Naive B cell (primary cell): ENCODE measurements around the gene TSEN54. TPM values are rescaled to one million over a fixed set of nuclear protein-coding genes. Genes with fewer than 3 reads are reported as not detected.
A peak's percentile ranks its signal among the peaks of the same experiment; 100 is the strongest.

Source experiments
- ATAC-seq, 2 donors: fragments of 150-1000 bp; cut with Tn5 transposase; 2 replicates each; pipeline ENCODE4 v1.10.0; 2021; ENCODE audit warnings: low read depth in 2 of 2, mild to moderate bottlenecking in 2 of 2, moderate library complexity in 2 of 2
- DNase-seq: peaks from one replicate; pipeline ENCODE4 v3.0.0; 2022
- H3K27ac Mint-ChIP-seq, 6 donors: one replicate each; pipeline ENCODE4 v1.8.0; 2020 to 2022; ENCODE audit warnings: mild to moderate bottlenecking in 6 of 6, mixed read lengths in 6 of 6, moderate library complexity in 5 of 6, inconsistent platforms in 2 of 6
- H3K27me3 Mint-ChIP-seq, 3 donors: one replicate each; pipeline ENCODE4 v1.8.0; 2021 to 2022; ENCODE audit warnings: mixed read lengths in 3 of 3, mild to moderate bottlenecking in 1 of 3
- H3K36me3 Mint-ChIP-seq, 2 donors: one replicate each; pipeline ENCODE4 v1.8.0; 2020 to 2022; ENCODE audit warnings: mixed read lengths in 2 of 2, inconsistent platforms in 1 of 2, mild to moderate bottlenecking in 1 of 2
- H3K4me1 Mint-ChIP-seq, 3 donors: one replicate each; pipeline ENCODE4 v1.8.0; 2020 to 2022; ENCODE audit warnings: mixed read lengths in 3 of 3, inconsistent platforms in 1 of 3, mild to moderate bottlenecking in 1 of 3, moderate library complexity in 1 of 3
- H3K4me3 Mint-ChIP-seq, 8 donors: one replicate each; pipeline ENCODE4 v1.8.0; 2020 to 2022; ENCODE audit warnings: mild to moderate bottlenecking in 8 of 8, mixed read lengths in 8 of 8, moderate library complexity in 8 of 8, inconsistent platforms in 2 of 8
- H3K9me3 Mint-ChIP-seq, 7 donors: one replicate each; pipeline ENCODE4 v1.8.0; 2020 to 2022; ENCODE audit warnings: mixed read lengths in 7 of 7, mild to moderate bottlenecking in 5 of 7, inconsistent platforms in 2 of 7, moderate library complexity in 1 of 7
- polyA plus RNA-seq, 6 donors: library from polyadenylated mRNA; unstranded; fragments of 300-500 nt; fragmentation: Illumina TruSeq; gene quantifications; one replicate each; pipeline ENCODE4 v1.2.3, GENCODE V29; 2021; ENCODE audit warnings: low read depth in 6 of 6

TSEN54 gene
- polyA plus RNA-seq, 6 donors from 2014 or later: 18.3 to 42.3 (median 23.7) TPM

- Mint-ChIP-seq H3K9me3 (no peaks in the 10 kb centered on the region), H3K27ac (no peak overlapping the region), H3K27me3 (no peaks in the 10 kb centered on the region), H3K36me3 (peaks cover 0 to 8% of the 10 kb centered on the region in 2 donors), H3K4me1 (peaks cover 13 to 20% (median 15%) of the 10 kb centered on the region in 3 donors), H3K4me3 (no peak overlapping the region)
- DNase-seq (no peak), ATAC-seq (no peak)
These were observed 24.6 kb upstream of the TSEN54 start for GRCh38 chr17:75491680-75492079.

- no peak for ATAC-seq
- Mint-ChIP-seq H3K4me3 (no peak overlapping the region), H3K27ac (no peak overlapping the region), H3K27me3 (no peaks in the 10 kb centered on the region), H3K9me3 (no peaks in the 10 kb centered on the region), H3K4me1 (peaks cover 3 to 10% (median 6%) of the 10 kb centered on the region in 3 donors), H3K36me3 (peaks cover 0 to 16% of the 10 kb centered on the region in 2 donors)
- no peak for DNase-seq
These were observed 23.7 kb upstream of the TSEN54 start for GRCh38 chr17:75492555-75493168.

DNA sequence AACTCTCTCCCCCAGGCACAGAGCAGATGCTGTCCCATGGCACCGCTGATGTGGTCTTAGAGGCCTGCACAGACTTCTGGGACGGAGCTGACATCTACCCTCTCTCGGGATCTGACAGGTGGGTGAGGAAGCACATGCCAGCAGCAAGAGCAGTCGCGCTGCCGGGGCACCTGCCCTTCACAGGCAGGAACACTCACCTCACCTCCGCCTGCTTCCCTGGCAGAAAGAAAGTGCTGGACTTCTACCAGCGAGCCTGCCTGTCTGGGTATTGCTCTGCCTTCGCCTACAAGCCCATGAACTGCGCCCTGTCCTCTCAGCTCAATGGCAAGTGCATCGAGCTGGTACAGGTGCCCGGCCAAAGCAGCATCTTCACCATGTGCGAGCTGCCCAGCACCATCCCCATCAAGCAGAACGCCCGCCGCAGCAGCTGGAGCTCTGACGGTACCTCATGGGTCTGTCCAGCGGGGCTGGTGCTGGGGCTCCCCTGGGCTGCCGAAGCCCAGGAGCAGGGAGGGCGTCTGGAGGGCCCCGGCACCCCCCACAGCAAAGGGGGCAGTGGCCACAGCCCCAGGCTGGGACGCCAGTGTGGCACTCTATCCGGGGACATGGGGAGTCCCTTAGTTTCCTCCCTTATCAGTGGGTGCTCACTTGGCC is 22.7 kb upstream of the TSEN54 start:
- Mint-ChIP-seq H3K4me3 (no peak overlapping the region), H3K9me3 (no peaks in the 10 kb centered on the region), H3K36me3 (peaks cover 0 to 19% of the 10 kb centered on the region in 2 donors), H3K27me3 (no peaks in the 10 kb centered on the region), H3K4me1 (peaks cover 0 to 3% (median under 1%) of the 10 kb centered on the region in 3 donors), H3K27ac (peak overlapping the region in 1 of 6 donors; percentile 9)
- ATAC-seq: no peak
- DNase-seq: no peak

- Mint-ChIP-seq H3K36me3 (peaks cover 0 to 19% of the 10 kb centered on the region in 2 donors), H3K27ac (peak overlapping the region in 2 of 6 donors; percentile 53 to 78)
These were observed 21.9 kb upstream of the TSEN54 start for GRCh38 chr17:75494326-75494877.

DNA sequence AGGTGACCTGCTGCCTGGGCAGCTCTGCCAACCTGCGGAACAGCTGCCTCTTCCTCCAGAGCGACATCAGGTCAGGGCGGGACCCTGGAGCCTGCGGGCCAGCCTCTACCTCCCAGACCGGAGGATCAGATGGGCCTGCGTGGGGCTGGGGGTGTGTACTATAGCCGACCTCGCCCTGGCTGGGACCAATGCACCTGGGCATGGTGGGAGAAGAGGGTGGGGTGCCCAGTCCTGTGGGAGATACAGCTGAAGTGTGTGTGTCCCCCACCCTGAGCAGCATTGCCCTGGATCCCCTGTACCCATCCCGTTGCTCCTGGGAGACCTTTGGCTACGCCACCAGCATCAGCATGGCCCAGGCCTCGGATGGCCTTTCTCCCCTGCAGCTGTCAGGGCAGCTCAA is 20.3 kb upstream of the TSEN54 start:
- Mint-ChIP-seq H3K4me3 (no peak overlapping the region), H3K4me1 (no peaks in the 10 kb centered on the region), H3K36me3 (peaks cover 0 to 19% of the 10 kb centered on the region in 2 donors), H3K27ac (no peak overlapping the region), H3K9me3 (no peaks in the 10 kb centered on the region), H3K27me3 (no peaks in the 10 kb centered on the region)
- ATAC-seq (no peak), DNase-seq (no peak)

More at GRCh38 chr17:75494326-75494877, 21.9 kb upstream of the TSEN54 start:
- DNase-seq (no peak), ATAC-seq (no peak)
- Mint-ChIP-seq H3K9me3 (no peaks in the 10 kb centered on the region), H3K4me3 (no peak overlapping the region), H3K4me1 (peaks cover 0 to 2% (median 0%) of the 10 kb centered on the region in 3 donors), H3K27me3 (no peaks in the 10 kb centered on the region)

GRCh38 chr17:75498039-75498725 is 18.1 kb upstream of the TSEN54 start:
- DNase-seq: no peak
- Mint-ChIP-seq H3K27ac (no peak overlapping the region), H3K4me3 (no peak overlapping the region), H3K4me1 (no peaks in the 10 kb centered on the region), H3K9me3 (no peaks in the 10 kb centered on the region), H3K27me3 (no peaks in the 10 kb centered on the region), H3K36me3 (peaks cover 0 to 19% of the 10 kb centered on the region in 2 donors)
- ATAC-seq: no peak

GRCh38 chr17:75498726-75499213 is 17.6 kb upstream of the TSEN54 start:
- no peak for ATAC-seq
- Mint-ChIP-seq H3K9me3 (no peaks in the 10 kb centered on the region), H3K27me3 (no peaks in the 10 kb centered on the region), H3K27ac (no peak overlapping the region), H3K4me3 (peak overlapping the region in 1 of 8 donors; percentile 32), H3K4me1 (no peaks in the 10 kb centered on the region), H3K36me3 (peaks cover 0 to 19% of the 10 kb centered on the region in 2 donors)
- DNase-seq: no peak

- H3K9me3 Mint-ChIP-seq: no peaks in the 10 kb centered on the region
- H3K27ac Mint-ChIP-seq: no peak overlapping the region
- no peak for ATAC-seq
These were observed 16.9 kb upstream of the TSEN54 start for GRCh38 chr17:75499313-75500022.

DNA sequence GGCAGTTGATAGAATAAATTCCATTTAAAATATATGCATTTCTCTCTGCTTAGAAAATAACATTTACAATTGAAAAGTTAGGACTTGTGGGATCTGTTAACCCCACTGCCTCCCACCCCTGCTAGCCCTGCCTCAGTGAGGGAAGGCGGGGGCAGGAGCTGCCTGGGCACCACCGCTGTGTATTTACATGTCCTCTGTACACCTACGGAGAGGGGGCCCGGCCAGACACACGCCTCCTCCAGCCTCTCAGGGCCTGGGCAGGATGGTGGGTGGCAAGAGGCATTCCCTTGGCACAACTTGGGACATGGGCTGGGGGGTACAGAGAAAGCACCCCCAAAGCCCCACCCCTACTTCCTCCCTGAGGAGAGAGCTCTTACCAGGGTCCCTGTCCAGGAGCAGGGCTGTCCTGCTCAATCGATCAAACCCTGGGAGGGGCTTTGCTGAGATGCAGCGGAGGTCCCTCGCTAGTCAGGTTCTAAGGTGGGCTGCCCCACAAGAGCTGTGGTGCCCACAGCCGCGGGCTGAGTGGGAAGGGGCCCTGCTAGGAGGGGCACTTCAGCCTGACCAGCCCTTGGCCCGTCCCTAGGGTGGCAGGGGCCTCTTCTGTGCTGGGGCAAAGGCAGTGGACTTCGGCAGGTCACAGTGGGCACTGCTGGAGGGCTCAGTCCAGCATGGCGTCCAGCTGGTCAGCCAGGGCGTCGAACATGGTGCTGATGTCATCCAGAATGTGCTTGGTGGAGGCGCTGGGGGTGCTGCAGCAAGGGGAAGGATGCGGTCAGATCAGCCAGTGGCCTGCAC is 15.7 kb upstream of the TSEN54 start:
- DNase-seq (no peak), ATAC-seq (no peak)
- Mint-ChIP-seq H3K9me3 (no peaks in the 10 kb centered on the region), H3K27ac (peak overlapping the region in 1 of 6 donors; percentile 15), H3K4me1 (no peaks in the 10 kb centered on the region), H3K4me3 (no peak overlapping the region), H3K36me3 (peaks cover 0 to 19% of the 10 kb centered on the region in 2 donors), H3K27me3 (no peaks in the 10 kb centered on the region)

More at GRCh38 chr17:75499313-75500022, 16.9 kb upstream of the TSEN54 start:
- H3K4me1 Mint-ChIP-seq: no peaks in the 10 kb centered on the region
- peaks cover 0 to 19% of the 10 kb centered on the region in 2 donors for H3K36me3 Mint-ChIP-seq
- no peaks in the 10 kb centered on the region for H3K27me3 Mint-ChIP-seq
- peak overlapping the region in 1 of 8 donors; percentile 32 for H3K4me3 Mint-ChIP-seq
- no peak for DNase-seq

DNA sequence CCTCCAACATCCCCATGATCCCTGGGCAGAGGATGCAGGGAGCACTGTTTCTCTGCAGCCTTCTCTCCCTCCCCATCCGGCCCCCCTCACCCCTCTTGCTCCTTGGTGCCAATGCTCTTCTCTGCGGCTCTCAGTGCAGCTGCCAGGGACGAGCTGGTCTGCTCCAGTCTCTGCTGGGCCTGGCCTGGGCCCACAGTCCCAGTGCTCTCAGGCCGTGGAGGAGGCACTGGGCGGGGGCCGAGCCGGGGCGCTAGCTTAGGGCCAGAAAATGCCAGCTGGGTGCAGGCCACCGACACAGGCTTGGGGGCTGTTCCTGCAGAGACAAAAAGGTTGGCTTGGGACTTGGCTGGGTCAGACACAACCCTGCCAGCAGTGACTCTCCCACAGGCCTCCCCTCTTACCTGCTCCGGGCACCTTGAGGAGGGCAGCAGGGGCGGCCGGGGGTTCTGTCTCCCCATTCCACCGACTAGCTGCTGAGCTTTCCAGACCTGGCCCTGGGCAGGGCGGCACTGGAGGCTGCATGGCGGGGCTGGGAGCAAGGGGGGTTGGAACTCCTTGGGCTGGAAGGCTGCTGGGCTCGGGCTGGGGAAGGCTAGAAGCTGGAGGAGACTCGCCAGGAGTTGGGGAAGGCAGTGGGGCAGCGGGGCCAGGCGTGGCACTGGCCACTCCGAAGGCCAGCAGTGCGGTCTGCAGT is 14.8 kb upstream of the TSEN54 start:
- peaks cover 0 to 12% of the 10 kb centered on the region in 2 donors for H3K36me3 Mint-ChIP-seq
- H3K27ac Mint-ChIP-seq: no peak overlapping the region
- H3K4me3 Mint-ChIP-seq: no peak overlapping the region
- no peaks in the 10 kb centered on the region for H3K4me1 Mint-ChIP-seq
- no peak for DNase-seq
- ATAC-seq: no peak
- H3K9me3 Mint-ChIP-seq: no peaks in the 10 kb centered on the region
- no peaks in the 10 kb centered on the region for H3K27me3 Mint-ChIP-seq

DNA sequence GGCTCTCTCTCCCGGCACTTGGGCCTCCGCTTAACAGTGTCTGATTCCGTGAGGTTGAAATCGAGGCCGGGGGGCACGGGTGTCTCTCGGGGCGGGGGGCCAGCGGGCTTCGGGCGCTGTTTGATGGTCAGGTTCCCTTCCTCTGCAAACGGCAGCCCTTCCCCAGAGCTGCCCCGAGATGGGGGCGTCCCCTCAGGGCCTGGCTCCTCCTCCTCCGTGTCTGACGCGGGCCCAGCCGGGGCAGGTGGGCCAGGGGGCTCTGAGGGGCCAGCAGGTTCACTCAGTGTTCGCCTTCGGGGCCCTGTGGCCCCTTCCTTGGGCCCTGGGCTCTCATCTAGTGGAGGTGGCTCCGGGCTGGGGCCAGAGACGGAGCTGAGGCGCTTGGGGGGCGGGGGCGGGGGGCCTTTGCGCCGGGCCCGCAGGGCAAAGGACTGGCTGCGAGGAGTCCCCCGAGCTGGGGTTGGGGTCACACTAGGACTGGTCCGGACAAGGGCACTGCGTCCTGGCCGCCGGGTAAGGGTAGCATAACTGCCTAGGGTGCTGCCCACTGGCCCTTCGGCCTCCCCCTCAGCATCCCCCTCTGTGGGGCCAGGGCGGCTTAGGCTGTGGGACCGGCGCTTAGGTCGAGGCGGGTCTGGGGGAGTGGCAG is 14.1 kb upstream of the TSEN54 start:
- DNase-seq (no peak), ATAC-seq (no peak)
- Mint-ChIP-seq H3K4me1 (no peaks in the 10 kb centered on the region), H3K27me3 (no peaks in the 10 kb centered on the region), H3K4me3 (no peak overlapping the region), H3K36me3 (peaks cover 0 to 7% of the 10 kb centered on the region in 2 donors), H3K27ac (no peak overlapping the region), H3K9me3 (no peaks in the 10 kb centered on the region)
